NB4 (cell line): Measurements from ENCODE around the gene GID8.

Experiments
- DNase-seq: peaks from one replicate; pipeline ENCODE4 v3.0.0; 2010; ENCODE audit warnings: low read depth
- H3K4me3 ChIP-seq: one replicate; pipeline ENCODE4 v1.5.1; 2011; ENCODE audit warnings: mild to moderate bottlenecking, low read depth, low read length, moderate library complexity
- MYC ChIP-seq: IDR thresholded peaks from 2 replicates; pipeline ENCODE4 v1.6.1; 2011; ENCODE audit warnings: low read depth, low read length
- POLR2A ChIP-seq: IDR thresholded peaks from 2 replicates; pipeline ENCODE4 v1.6.1; 2011; ENCODE audit warnings: mild to moderate bottlenecking; ENCODE audit not compliant: insufficient read length; ENCODE audit errors: extremely low read depth
- TF ChIP-seq, protein P1 (sequence below): IDR thresholded peaks from 2 replicates; pipeline ENCODE4 v1.6.1; 2011; ENCODE audit warnings: low read depth, low read length
- TF ChIP-seq, protein P2 (sequence below): IDR thresholded peaks from one replicate; pipeline ENCODE4 v1.5.1; 2012; ENCODE audit warnings: low read depth, low read length

GID8 gene

GRCh38 chr20:62972845-62973745 is 35.1 kb downstream of the GID8 start:
- DNase-seq, result no peak
- TF ChIP-seq POLR2A (no peak), MYC (no peak)
- TF ChIP-seq, protein P1, sequence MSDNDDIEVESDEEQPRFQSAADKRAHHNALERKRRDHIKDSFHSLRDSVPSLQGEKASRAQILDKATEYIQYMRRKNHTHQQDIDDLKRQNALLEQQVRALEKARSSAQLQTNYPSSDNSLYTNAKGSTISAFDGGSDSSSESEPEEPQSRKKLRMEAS, result no peak
- TF ChIP-seq, protein P2, sequence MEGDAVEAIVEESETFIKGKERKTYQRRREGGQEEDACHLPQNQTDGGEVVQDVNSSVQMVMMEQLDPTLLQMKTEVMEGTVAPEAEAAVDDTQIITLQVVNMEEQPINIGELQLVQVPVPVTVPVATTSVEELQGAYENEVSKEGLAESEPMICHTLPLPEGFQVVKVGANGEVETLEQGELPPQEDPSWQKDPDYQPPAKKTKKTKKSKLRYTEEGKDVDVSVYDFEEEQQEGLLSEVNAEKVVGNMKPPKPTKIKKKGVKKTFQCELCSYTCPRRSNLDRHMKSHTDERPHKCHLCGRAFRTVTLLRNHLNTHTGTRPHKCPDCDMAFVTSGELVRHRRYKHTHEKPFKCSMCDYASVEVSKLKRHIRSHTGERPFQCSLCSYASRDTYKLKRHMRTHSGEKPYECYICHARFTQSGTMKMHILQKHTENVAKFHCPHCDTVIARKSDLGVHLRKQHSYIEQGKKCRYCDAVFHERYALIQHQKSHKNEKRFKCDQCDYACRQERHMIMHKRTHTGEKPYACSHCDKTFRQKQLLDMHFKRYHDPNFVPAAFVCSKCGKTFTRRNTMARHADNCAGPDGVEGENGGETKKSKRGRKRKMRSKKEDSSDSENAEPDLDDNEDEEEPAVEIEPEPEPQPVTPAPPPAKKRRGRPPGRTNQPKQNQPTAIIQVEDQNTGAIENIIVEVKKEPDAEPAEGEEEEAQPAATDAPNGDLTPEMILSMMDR, result no peak
- H3K4me3 ChIP-seq, result no peak overlapping the region

- TF ChIP-seq, protein P2, result no peak
- TF ChIP-seq POLR2A (no peak), MYC (no peak)
- TF ChIP-seq, protein P1, result no peak
Observed at GRCh38 chr20:62975251-62975760, 37.4 kb downstream of the GID8 start.

DNA sequence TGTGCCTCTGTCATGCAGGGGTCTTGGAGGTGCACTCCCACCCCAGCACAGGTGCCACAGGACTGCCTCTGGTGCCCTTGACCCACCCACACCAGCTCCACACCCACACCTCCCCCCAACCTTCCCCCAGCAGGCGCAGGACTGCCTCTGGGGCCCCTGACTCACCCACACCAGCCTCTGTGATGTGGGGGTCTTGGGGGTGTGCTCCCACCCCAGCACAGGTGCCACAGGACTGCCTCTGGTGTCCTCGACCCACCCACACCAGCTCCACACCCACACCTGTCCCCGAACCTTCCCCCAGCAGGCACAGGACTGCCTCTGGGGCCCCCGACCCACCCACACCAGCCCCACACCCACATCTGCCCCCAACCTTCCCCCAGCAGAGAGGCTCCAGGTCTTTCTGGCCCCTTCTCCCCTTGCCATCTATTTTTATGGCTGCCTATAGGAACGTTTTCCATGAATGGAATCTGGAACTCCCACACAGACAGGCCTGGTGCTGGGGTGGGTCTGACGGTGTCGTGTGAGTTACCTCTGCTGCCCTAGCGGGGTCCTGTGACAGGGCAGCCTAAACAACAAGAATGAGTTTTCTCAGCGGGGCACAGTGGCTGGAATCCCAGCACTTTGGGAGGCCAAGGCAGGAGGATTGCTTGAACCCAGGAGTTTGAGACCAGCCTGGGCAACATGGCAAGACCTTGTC is 38.0 kb downstream of the GID8 start:
- TF ChIP-seq POLR2A, result no peak
- no peak for TF ChIP-seq MYC
- TF ChIP-seq, protein P1, result no peak
- TF ChIP-seq, protein P2, result no peak
- no peak for DNase-seq

More at GRCh38 chr20:62975251-62975760, 37.4 kb downstream of the GID8 start:
- DNase-seq, result no peak
- no peak overlapping the region for H3K4me3 ChIP-seq

GRCh38 chr20:62976886-62977285 is 38.9 kb downstream of the GID8 start:
- no peak for DNase-seq
- H3K4me3 ChIP-seq, result no peak overlapping the region
- TF ChIP-seq POLR2A, result no peak

More for the DNA sequence above, 38.0 kb downstream of the GID8 start:
- H3K4me3 ChIP-seq, result no peak overlapping the region

DNA sequence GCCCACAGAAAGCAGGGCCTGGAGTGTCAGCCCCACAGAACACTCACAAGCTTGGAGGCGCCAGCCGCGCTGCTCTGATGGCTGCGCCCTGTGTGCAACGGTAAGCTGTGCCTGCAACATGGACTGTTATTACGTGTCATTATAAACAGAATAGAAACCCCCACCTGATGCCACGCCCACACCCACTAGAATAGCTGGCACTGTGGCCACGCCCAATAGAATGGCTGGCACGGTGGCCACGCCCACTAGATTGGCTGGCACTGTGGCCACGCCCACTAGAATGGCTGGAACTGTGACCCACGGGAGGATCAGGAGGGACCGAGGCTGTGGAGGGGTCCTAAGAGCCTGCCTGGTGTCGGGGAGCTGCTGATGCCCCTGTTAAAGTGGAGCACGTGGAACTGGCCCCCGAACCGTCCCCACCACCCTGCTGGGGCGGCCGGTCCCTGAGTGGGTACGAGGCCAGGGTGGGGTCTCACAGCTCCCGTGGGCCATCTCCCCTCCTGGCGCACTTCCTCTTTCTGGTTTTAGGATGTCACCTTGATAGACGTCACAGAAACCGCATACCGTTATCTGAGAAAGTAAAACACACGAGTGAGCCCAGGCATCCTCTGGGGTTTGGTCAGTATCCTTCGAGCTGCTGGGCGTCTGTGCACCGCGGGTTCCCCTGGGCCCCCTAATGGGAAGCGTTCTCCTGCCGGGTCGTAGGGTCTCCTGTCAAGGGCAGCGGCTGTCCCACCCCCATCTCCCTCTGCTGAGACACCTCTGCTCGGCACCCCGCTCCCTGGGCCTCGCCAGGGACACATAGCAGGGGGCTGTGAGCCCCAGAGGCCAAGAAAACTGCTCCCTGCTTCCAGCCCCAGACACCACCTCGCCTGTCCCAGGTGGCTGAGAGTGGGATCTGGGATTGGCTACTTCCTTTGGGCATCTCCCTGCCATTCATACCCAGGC is 39.9 kb downstream of the GID8 start:
- no peak overlapping the region for H3K4me3 ChIP-seq
- DNase-seq, result peak; percentile 60
- TF ChIP-seq, protein P2, result no peak
- TF ChIP-seq, protein P1, result no peak

DNA sequence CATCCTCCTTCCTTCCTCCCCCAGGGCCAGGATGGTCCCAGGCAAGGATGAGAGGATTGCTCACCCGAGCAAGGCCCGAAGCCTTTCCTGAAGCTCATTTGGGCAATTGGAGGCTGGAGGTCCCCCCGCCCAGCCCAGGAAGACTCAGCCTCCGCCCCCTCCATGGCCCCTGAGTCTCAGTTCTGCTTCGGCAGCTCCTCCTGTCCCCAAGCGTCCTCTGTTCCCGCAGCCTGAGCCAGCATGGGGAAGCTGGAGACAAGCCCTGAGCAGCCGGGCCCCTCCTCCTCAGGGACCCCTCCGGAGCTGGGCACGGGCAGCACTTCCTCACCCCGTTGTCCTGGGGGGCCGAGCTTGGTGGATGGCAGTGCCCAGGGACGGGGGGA is 40.6 kb downstream of the GID8 start:
- H3K4me3 ChIP-seq, result no peak overlapping the region
- peak; percentile 82 for DNase-seq
- TF ChIP-seq, protein P1, result no peak
- TF ChIP-seq MYC, result no peak
- TF ChIP-seq POLR2A, result no peak
